Upper lobe of left lung (tissue), 4 donors: ENCODE measurements around the gene PCDHA12.

Source experiments
- POLR2A ChIP-seq, 4 donors: fragments of 450-650 bp; IDR thresholded peaks; one replicate each; pipeline ENCODE4 v1.5.1; 2016 to 2017; ENCODE audit warnings: antibody characterized with exemption in 4 of 4, mild to moderate bottlenecking in 2 of 4
- TF ChIP-seq, protein P1 (sequence below), 6 experiments: fragments of 450-650 bp in 4 of 6; fragments of 200-600 bp in 2 of 6; sonication (generic) in 2 of 6; IDR thresholded peaks; one replicate each; pipeline ENCODE4 v1.5.1; 2016 to 2019; ENCODE audit warnings: antibody characterized with exemption in 6 of 6

DNA sequence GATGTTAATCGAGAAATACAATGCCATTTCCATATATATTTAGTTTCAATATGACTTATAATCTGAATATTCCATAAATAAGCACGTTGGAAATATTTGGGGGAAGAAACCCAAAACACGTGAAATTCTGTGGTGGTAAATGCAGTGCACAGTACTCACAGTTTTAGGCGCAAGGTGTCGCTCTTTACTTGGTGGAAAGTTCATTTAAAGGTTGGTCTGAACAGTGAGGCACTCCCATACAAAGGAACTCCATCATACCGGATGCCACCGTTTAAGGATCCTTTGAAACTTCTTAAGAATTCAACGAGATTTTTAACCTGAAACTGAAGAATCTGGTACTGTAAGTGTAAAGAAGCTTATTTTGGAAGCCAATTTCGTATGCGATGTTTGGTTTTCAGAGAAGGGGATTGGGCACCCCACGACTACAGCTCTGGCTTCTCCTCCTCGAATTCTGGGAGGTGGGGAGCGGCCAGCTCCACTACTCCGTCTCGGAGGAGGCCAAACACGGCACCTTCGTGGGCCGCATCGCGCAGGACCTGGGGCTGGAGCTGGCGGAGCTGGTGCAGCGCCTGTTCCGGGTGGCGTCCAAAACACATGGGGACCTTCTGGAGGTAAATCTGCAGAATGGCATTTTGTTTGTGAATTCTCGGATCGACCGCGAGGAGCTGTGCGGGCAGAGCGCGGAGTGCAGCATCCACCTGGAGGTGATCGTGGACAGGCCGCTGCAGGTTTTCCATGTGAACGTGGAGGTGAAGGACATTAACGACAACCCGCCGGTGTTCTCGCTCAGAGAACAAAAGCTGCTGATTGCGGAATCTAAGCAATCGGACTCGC is 6.2 kb upstream of the PCDHA12 start, which contains the start of gene PCDHA11:
- TF ChIP-seq, protein P1, sequence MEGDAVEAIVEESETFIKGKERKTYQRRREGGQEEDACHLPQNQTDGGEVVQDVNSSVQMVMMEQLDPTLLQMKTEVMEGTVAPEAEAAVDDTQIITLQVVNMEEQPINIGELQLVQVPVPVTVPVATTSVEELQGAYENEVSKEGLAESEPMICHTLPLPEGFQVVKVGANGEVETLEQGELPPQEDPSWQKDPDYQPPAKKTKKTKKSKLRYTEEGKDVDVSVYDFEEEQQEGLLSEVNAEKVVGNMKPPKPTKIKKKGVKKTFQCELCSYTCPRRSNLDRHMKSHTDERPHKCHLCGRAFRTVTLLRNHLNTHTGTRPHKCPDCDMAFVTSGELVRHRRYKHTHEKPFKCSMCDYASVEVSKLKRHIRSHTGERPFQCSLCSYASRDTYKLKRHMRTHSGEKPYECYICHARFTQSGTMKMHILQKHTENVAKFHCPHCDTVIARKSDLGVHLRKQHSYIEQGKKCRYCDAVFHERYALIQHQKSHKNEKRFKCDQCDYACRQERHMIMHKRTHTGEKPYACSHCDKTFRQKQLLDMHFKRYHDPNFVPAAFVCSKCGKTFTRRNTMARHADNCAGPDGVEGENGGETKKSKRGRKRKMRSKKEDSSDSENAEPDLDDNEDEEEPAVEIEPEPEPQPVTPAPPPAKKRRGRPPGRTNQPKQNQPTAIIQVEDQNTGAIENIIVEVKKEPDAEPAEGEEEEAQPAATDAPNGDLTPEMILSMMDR (IDR thresholded peaks at IDR 0.05), result peak in 2 of 6 experiments; percentile 10 to 18
- TF ChIP-seq POLR2A (IDR thresholded peaks at IDR 0.05), result no peak
